H4 (cell line): Measurements from ENCODE around the gene MAP1LC3B. TPM values are rescaled to one million over a fixed set of nuclear protein-coding genes. Genes with fewer than 3 reads are reported as not detected.

Source experiments
- DNase-seq: peaks from one replicate; pipeline ENCODE4 v3.0.0-alpha.2; 2015; ENCODE audit warnings: low spot score
- total RNA-seq: library from RNA; depleted of rRNA; stranded (reverse); fragments of >200 nt; shearing (Covaris generic); gene quantifications from 2 replicates; pipeline ENCODE4 v1.2.3, GENCODE V29; 2014; rRNA removed

The MAP1LC3B gene
- 26.6 and 28.5 TPM in 2 replicates for total RNA-seq

GRCh38 chr16:87391950-87392820, at the start of gene MAP1LC3B:
Gene MAP1LC3B (plus strand): TSS chr16:87392336. CDS start chr16:87392428, 92 bp downstream.
- DNase-seq, result peak; percentile 95

- no peak for DNase-seq
Observed at GRCh38 chr16:87342504-87342903, 49.6 kb upstream of the MAP1LC3B start.

GRCh38 chr16:87342978-87343752, 49.0 kb upstream of the MAP1LC3B start:
- DNase-seq, result no peak

- no peak for DNase-seq
Observed at GRCh38 chr16:87343753-87344050, 48.4 kb upstream of the MAP1LC3B start.

GRCh38 chr16:87344165-87344930, 47.8 kb upstream of the MAP1LC3B start:
- DNase-seq, result no peak

GRCh38 chr16:87344931-87345631, 47.1 kb upstream of the MAP1LC3B start:
- DNase-seq, result no peak

- no peak for DNase-seq
Observed at GRCh38 chr16:87345726-87346424, 46.3 kb upstream of the MAP1LC3B start.

- DNase-seq, result no peak
Observed at GRCh38 chr16:87346517-87347060, 45.5 kb upstream of the MAP1LC3B start.

GRCh38 chr16:87347932-87348615, 44.1 kb upstream of the MAP1LC3B start:
- no peak for DNase-seq

- no peak for DNase-seq
Observed at GRCh38 chr16:87348616-87349157, 43.4 kb upstream of the MAP1LC3B start.

- DNase-seq, result no peak
Observed at GRCh38 chr16:87350031-87350430, 42.1 kb upstream of the MAP1LC3B start.

- no peak for DNase-seq
Observed at GRCh38 chr16:87350681-87351319, 41.3 kb upstream of the MAP1LC3B start.

GRCh38 chr16:87351320-87351698, 40.8 kb upstream of the MAP1LC3B start:
- no peak for DNase-seq

GRCh38 chr16:87352818-87353217, 39.3 kb upstream of the MAP1LC3B start:
- no peak for DNase-seq

- DNase-seq, result no peak
Observed at GRCh38 chr16:87353613-87354012, 38.5 kb upstream of the MAP1LC3B start.

GRCh38 chr16:87356491-87356853, 35.7 kb upstream of the MAP1LC3B start:
- DNase-seq, result no peak

- DNase-seq, result no peak
Observed at GRCh38 chr16:87358250-87358649, 33.9 kb upstream of the MAP1LC3B start.

- DNase-seq, result no peak
Observed at GRCh38 chr16:87358696-87359095, 33.4 kb upstream of the MAP1LC3B start.

GRCh38 chr16:87359121-87359520, 33.0 kb upstream of the MAP1LC3B start:
- DNase-seq, result no peak
